HepG2 (cell line): Measurements from ENCODE around the gene UAP1L1. TPM values are rescaled to one million over a fixed set of nuclear protein-coding genes. Genes with fewer than 3 reads are reported as not detected.

ENCODE experiments used
- ATAC-seq: fragments of 200-7000 bp; cut with Tn5 transposase; 3 replicates; pipeline ENCODE4 v1.9.1; 2020; ENCODE audit warnings: mild to moderate bottlenecking, moderate library complexity
- BruUV-seq: library from RNA; stranded (reverse); fragments of 400-500 nt; replicated peaks from 2 replicates; lab custom pipeline; 2021; lab: Mats Ljungman, UMichigan
- CTCF ChIA-PET: fragments of 300-600 bp; formaldehyde crosslinking; extraction: SDS; loops from one replicate; lab custom pipeline; 2021; ENCODE audit warnings: low total read pairs, inconsistent platforms, low intra/inter-chr PET ratio; lab: Yijun Ruan, JAX
- POLR2A ChIA-PET: fragments of 350-600 bp; sonication (Branson Sonifier 250); formaldehyde crosslinking; loops from one replicate; lab custom pipeline; 2020; ENCODE audit warnings: antibody characterized with exemption, inconsistent platforms; lab: Yijun Ruan, JAX
- DNase-seq: peaks from one replicate; pipeline ENCODE4 v3.0.0-alpha.2; 2015; ENCODE audit warnings: low spot score
- FAIRE-seq: peaks from 3 replicates; lab custom pipeline; 2011; peaks lifted over from hg19 to GRCh38; lab: Jason Lieb, UNC
- H2AFZ ChIP-seq: one replicate; pipeline ENCODE4 v1.6.1; 2011; ENCODE audit warnings: low read length, inconsistent platforms
- H3K27ac ChIP-seq: fragments of 300-600 bp; 3 replicates; pipeline ENCODE4 v1.8.0; 2011; ENCODE audit warnings: mixed run types, mild to moderate bottlenecking, mixed read lengths, low read length, inconsistent platforms; ENCODE audit not compliant: insufficient read depth; ENCODE audit errors: extremely low read length
- H3K27me3 ChIP-seq, 2 experiments: fragments of 200-600 bp in 1 of 2; 2 replicates in 1 of 2; 3 replicates in 1 of 2; pipeline versions ENCODE4 v1.6.0 to v1.8.0; 2011; ENCODE audit warnings: low read length in 2 of 2, mild to moderate bottlenecking in 2 of 2, moderate library complexity in 2 of 2, inconsistent platforms in 1 of 2; ENCODE audit not compliant: insufficient read depth in 2 of 2, control insufficient read depth in 1 of 2
- H3K36me3 ChIP-seq, 2 experiments: fragments of 200-600 bp in 1 of 2; replicated peaks in 1 of 2; 2 replicates in 1 of 2; 3 replicates in 1 of 2; pipeline versions ENCODE4 v1.5.1 to v1.8.0; 2011; ENCODE audit warnings: low read length in 2 of 2, inconsistent platforms in 1 of 2; ENCODE audit not compliant: insufficient read depth in 2 of 2, control insufficient read depth in 1 of 2
- H3K4me1 ChIP-seq: 2 replicates; pipeline ENCODE4 v1.5.1; 2012; ENCODE audit warnings: low read length, inconsistent platforms; ENCODE audit not compliant: insufficient read depth
- H3K4me2 ChIP-seq: 2 replicates; pipeline ENCODE4 v1.6.0; 2011; ENCODE audit warnings: low read depth, low read length, inconsistent platforms
- H3K4me3 ChIP-seq, 3 experiments: fragments of 200-600 bp in 1 of 3; sonication (generic), shearing (Covaris generic) in 1 of 3; replicated peaks in 1 of 3; 2 replicates each; pipeline ENCODE4 v1.5.1; 2011 to 2016; ENCODE audit warnings: low read length in 3 of 3, inconsistent platforms in 2 of 3, low read depth in 2 of 3, mild to moderate bottlenecking in 2 of 3, control low read depth in 1 of 3, mixed read lengths in 1 of 3; ENCODE audit not compliant: insufficient read depth in 1 of 3
- H3K79me2 ChIP-seq: one replicate; pipeline ENCODE4 v1.6.1; 2011; ENCODE audit warnings: low read length, inconsistent platforms; ENCODE audit not compliant: insufficient read depth
- H3K9ac ChIP-seq: 2 replicates; pipeline ENCODE4 v1.6.0; 2011; ENCODE audit warnings: mild to moderate bottlenecking, low read depth, low read length, inconsistent platforms; ENCODE audit not compliant: insufficient read depth
- H3K9me3 ChIP-seq: 2 replicates; pipeline ENCODE4 v1.5.1; 2012; ENCODE audit warnings: mild to moderate bottlenecking, low read length
- H4K20me1 ChIP-seq: 2 replicates; pipeline ENCODE4 v1.6.0; 2011; ENCODE audit warnings: inconsistent platforms, mild to moderate bottlenecking, low read length, moderate library complexity; ENCODE audit not compliant: insufficient read depth
- AKAP8 ChIP-seq: sonication (generic); formaldehyde crosslinking; IDR thresholded peaks from 2 replicates; pipeline ENCODE4 v1.5.1; 2020; ENCODE audit warnings: mild to moderate bottlenecking, missing genetic modification reagents
- FOXP4 ChIP-seq: sonication (generic); formaldehyde crosslinking; IDR thresholded peaks from 2 replicates; pipeline ENCODE4 v1.4.0; 2020; ENCODE audit warnings: missing genetic modification reagents
- HOXA5 ChIP-seq: sonication (generic); formaldehyde crosslinking; IDR thresholded peaks from 2 replicates; pipeline ENCODE4 v1.4.0; 2020; ENCODE audit warnings: missing genetic modification reagents
- IKZF1 ChIP-seq: fragments of 450-650 bp; IDR thresholded peaks from 2 replicates; pipeline ENCODE4 v1.7.1; 2016
- IRF9 ChIP-seq: sonication (generic); formaldehyde crosslinking; IDR thresholded peaks from 2 replicates; pipeline ENCODE4 v1.8.0; 2022; ENCODE audit warnings: missing genetic modification reagents, mild to moderate bottlenecking, borderline replicate concordance
- MATR3 ChIP-seq: sonication (generic); formaldehyde crosslinking; IDR thresholded peaks from 2 replicates; pipeline ENCODE4 v1.4.0; 2020; ENCODE audit warnings: missing genetic modification reagents
- MEF2D ChIP-seq: sonication (generic); formaldehyde crosslinking; IDR thresholded peaks from 2 replicates; pipeline ENCODE4 v1.5.1; 2020; ENCODE audit warnings: mild to moderate bottlenecking, missing genetic modification reagents
- MIER2 ChIP-seq: IDR thresholded peaks from 2 replicates; pipeline ENCODE4 v1.6.1; 2016; ENCODE audit warnings: missing biosample characterization, missing genetic modification reagents
- NRL ChIP-seq: sonication (generic); formaldehyde crosslinking; IDR thresholded peaks from 2 replicates; pipeline ENCODE4 v1.5.0; 2020; ENCODE audit warnings: missing genetic modification reagents, mild to moderate bottlenecking, moderate library complexity, borderline replicate concordance
- SALL1 ChIP-seq: sonication (generic); formaldehyde crosslinking; IDR thresholded peaks from 2 replicates; pipeline ENCODE4 v1.8.0; 2022; ENCODE audit warnings: mild to moderate bottlenecking, missing genetic modification reagents
- SKIL ChIP-seq: sonication (generic); formaldehyde crosslinking; IDR thresholded peaks from 2 replicates; pipeline ENCODE4 v1.8.0; 2022; ENCODE audit warnings: missing genetic modification reagents, mild to moderate bottlenecking, moderate library complexity, borderline replicate concordance
- SPEN ChIP-seq: sonication (generic); formaldehyde crosslinking; IDR thresholded peaks from 2 replicates; pipeline ENCODE4 v1.5.1; 2020; ENCODE audit warnings: low read depth, mild to moderate bottlenecking, missing genetic modification reagents
- TRIM22 ChIP-seq: fragments of 450-650 bp; IDR thresholded peaks from 2 replicates; pipeline ENCODE4 v1.6.1; 2017
- ZNF232 ChIP-seq: sonication (generic); formaldehyde crosslinking; IDR thresholded peaks from 2 replicates; pipeline ENCODE4 v1.4.0; 2020; ENCODE audit warnings: missing genetic modification reagents, borderline replicate concordance
- ZNF264 ChIP-seq: sonication (generic); formaldehyde crosslinking; IDR thresholded peaks from 2 replicates; pipeline ENCODE4 v1.4.0; 2020; ENCODE audit warnings: missing genetic modification reagents
- ZNF276 ChIP-seq: sonication (generic); formaldehyde crosslinking; IDR thresholded peaks from 2 replicates; pipeline ENCODE4 v1.4.0; 2020; ENCODE audit warnings: mild to moderate bottlenecking, low read depth, missing genetic modification reagents
- ZNF788 ChIP-seq: sonication (generic); formaldehyde crosslinking; IDR thresholded peaks from 2 replicates; pipeline ENCODE4 v1.5.0; 2020; ENCODE audit warnings: mild to moderate bottlenecking, missing genetic modification reagents, borderline replicate concordance
- WGBS: methylation state at CpG from one replicate; pipeline ENCODE4 v1.1.6; 2017; ENCODE audit warnings: low lambda C conversion rate; 5-methylcytosine and 5-hydroxymethylcytosine counted together
- in situ Hi-C: cut with HindIII; loops from 2 replicates; pipeline ENCODE4 v1.10.0; 2017; ENCODE audit warnings: low pct_unique_long_range_greater_than_20kb; ENCODE audit not compliant: extremely low pct_ligation_motif_present
- intact Hi-C: fragments of 100-400 bp; cut with micrococcal nuclease; formaldehyde crosslinking; loops from one replicate; pipeline ENCODE4 v1.10.0; 2022; ENCODE audit not compliant: unreplicated experiment
- polyA plus RNA-seq, 8 experiments: library from polyadenylated mRNA; depleted of rRNA in 3 of 8; stranded (reverse) in 7 of 8; unstranded in 1 of 8; fragments of >200 nt; fragmentation: Illumina TruSeq in 4 of 8; extraction: Trizol in 4 of 8; gene quantifications; 2 replicates each; pipeline versions ENCODE4 v1.2.1 to v1.2.3, GENCODE V29; 2011 to 2016; ENCODE audit warnings: low read depth in 4 of 8, missing spikeins in 1 of 8, mixed read lengths in 1 of 8; ENCODE audit not compliant: insufficient read depth in 1 of 8
- total RNA-seq, 5 experiments: library from RNA; depleted of rRNA; stranded (reverse); fragments of >200 nt; fragmentation: Illumina TruSeq; extraction: Trizol; gene quantifications; 2 replicates each; pipeline ENCODE4 v1.2.3, GENCODE V29; 2016; ENCODE audit warnings: low read depth in 1 of 5

UAP1L1 gene
- total and polyA plus RNA-seq, 2 of the 13 experiments (the other 11 are each of a cell fraction or from before 2014, with no cell fraction given) = 5.4 to 6.4 TPM

- intact Hi-C loops (no loop called here), in situ Hi-C loops (no loop called here)
- BruUV-seq = no TSS peak
- ChIA-PET POLR2A (interaction anchor here (0.5 to 2.9 kb wide), 6 partner anchors 8 to 201 kb away, joined by 3 to 30 read pairs (median 5); partner anchors contain the start of genes MAN1B1, TOR4A and TUBB4B), CTCF (no interaction called here)
- H3K36me3 ChIP-seq = peaks cover 9% of the 10 kb centered on the region in 2 experiments; a peak in 4 of 5 replicates
- H3K4me3 ChIP-seq = peak overlapping the region; percentile 55 to 85 (median 76); a peak in 4 of 6 replicates
- no peaks in the 10 kb centered on the region for H3K79me2 ChIP-seq
- no peaks in the 10 kb centered on the region for H3K27me3 ChIP-seq
- ATAC-seq = peak; percentile 41
- peaks cover 46% of the 10 kb centered on the region for H3K4me1 ChIP-seq
- peak overlapping the region; percentile 49 for H3K9ac ChIP-seq
- no peak for FAIRE-seq
- no peak for DNase-seq
- peak overlapping the region; percentile 73 for H3K4me2 ChIP-seq
- 59% methylated on average over 10 of the region's 15 CpGs for WGBS
- peak overlapping the region; percentile 54 for H2AFZ ChIP-seq
- no peaks in the 10 kb centered on the region for H4K20me1 ChIP-seq
- H3K9me3 ChIP-seq = no peaks in the 10 kb centered on the region
- peak overlapping the region; percentile 43 for H3K27ac ChIP-seq
- TF ChIP-seq ZNF264 (CRISPR knock-in tag) (no peak), SALL1 (CRISPR knock-in tag) (0 out of 2 replicates have a peak, but pooled peaks have one; percentile 24), SPEN (CRISPR knock-in tag) (peak; percentile 17; the same call in 1 of the 2 replicates), IKZF1 (no peak), HOXA5 (CRISPR knock-in tag) (no peak), MEF2D (0 out of 2 replicates have a peak, but pooled peaks have one; percentile 22), MIER2 (CRISPR knock-in tag) (no peak), NRL (0 out of 2 replicates have a peak, but pooled peaks have one; percentile 26), ZNF788 (CRISPR knock-in tag) (0 out of 2 replicates have a peak, but pooled peaks have one; percentile 57), AKAP8 (no peak), FOXP4 (CRISPR knock-in tag) (no peak), MATR3 (no peak), SKIL (CRISPR knock-in tag) (no peak), ZNF232 (no peak), ZNF276 (CRISPR knock-in tag) (no peak), IRF9 (no peak), TRIM22 (no peak)
Observed at GRCh38 chr9:137076636-137077009, 694 bp upstream of the UAP1L1 start.
